HG02798 (cell line): ENCODE results near the gene SGPL1.

Experiments used
- ATAC-seq: cut with Tn5 transposase; IDR thresholded peaks from one replicate; pipeline ENCODE4 v1.9.1; 2021; ENCODE audit warnings: mild to moderate bottlenecking; ENCODE audit not compliant: unreplicated experiment, poor library complexity

SGPL1 gene

GRCh38 chr10:70809011-70809611 is 6.6 kb upstream of the SGPL1 start:
- no peak for ATAC-seq

- ATAC-seq = no peak
Measured at GRCh38 chr10:70809726-70810125, 6.0 kb upstream of the SGPL1 start.

- no peak for ATAC-seq
Measured at GRCh38 chr10:70810967-70811366, 4.8 kb upstream of the SGPL1 start.

- no peak for ATAC-seq
Measured at GRCh38 chr10:70811881-70812280, 3.9 kb upstream of the SGPL1 start.

GRCh38 chr10:70812814-70813213 is 2.9 kb upstream of the SGPL1 start:
- no peak for ATAC-seq

- ATAC-seq = no peak
Measured at GRCh38 chr10:70814126-70814525, 1.6 kb upstream of the SGPL1 start.

GRCh38 chr10:70816220-70816894 is 609 bp downstream of the SGPL1 start:
- ATAC-seq = peak; percentile 32

GRCh38 chr10:70820976-70821750 is 5.4 kb downstream of the SGPL1 start:
- ATAC-seq = no peak

- ATAC-seq = no peak
Measured at GRCh38 chr10:70822076-70822820, 6.5 kb downstream of the SGPL1 start.

- ATAC-seq = no peak
Measured at GRCh38 chr10:70827086-70827757, 11.5 kb downstream of the SGPL1 start.

GRCh38 chr10:70828923-70829322 is 13.2 kb downstream of the SGPL1 start:
- ATAC-seq = no peak

- no peak for ATAC-seq
Measured at GRCh38 chr10:70829543-70829942, 13.8 kb downstream of the SGPL1 start.

- no peak for ATAC-seq
Measured at GRCh38 chr10:70830164-70830563, 14.4 kb downstream of the SGPL1 start.

GRCh38 chr10:70832221-70832620 is 16.5 kb downstream of the SGPL1 start:
- no peak for ATAC-seq

GRCh38 chr10:70832852-70833528 is 17.2 kb downstream of the SGPL1 start:
- no peak for ATAC-seq

- no peak for ATAC-seq
Measured at GRCh38 chr10:70833601-70834000, 17.9 kb downstream of the SGPL1 start.

- no peak for ATAC-seq
Measured at GRCh38 chr10:70834021-70834420, 18.3 kb downstream of the SGPL1 start.

GRCh38 chr10:70834441-70835151 is 18.8 kb downstream of the SGPL1 start:
- ATAC-seq = no peak

GRCh38 chr10:70836319-70836718 is 20.6 kb downstream of the SGPL1 start:
- ATAC-seq = no peak
